Urinary bladder (tissue), 4 donors: Measurements from ENCODE around the gene ADAMTS4. TPM values are rescaled to one million over a fixed set of nuclear protein-coding genes. Genes with fewer than 3 reads are reported as not detected.
"Not testable (repeated sequence)": the region's sequence is repeated elsewhere in the genome, so short reads cannot be mapped to it uniquely, and the experiment has no call there.

ENCODE experiments used
- DNase-seq: peaks from one replicate; pipeline ENCODE4 v3.0.0-alpha.2; 2015; ENCODE audit errors: extremely low spot score
- H3K27ac ChIP-seq: one replicate; pipeline ENCODE4 v1.5.1; 2013; ENCODE audit warnings: low read depth, mild to moderate bottlenecking, moderate library complexity
- H3K36me3 ChIP-seq: one replicate; pipeline ENCODE4 v1.6.1; 2013; ENCODE audit warnings: mild to moderate bottlenecking, moderate library complexity; ENCODE audit not compliant: insufficient read depth
- H3K4me1 ChIP-seq: one replicate; pipeline ENCODE4 v1.6.1; 2013; ENCODE audit warnings: mild to moderate bottlenecking, moderate library complexity; ENCODE audit not compliant: insufficient read depth
- H3K4me3 ChIP-seq: one replicate; pipeline ENCODE4 v1.5.1; 2013; ENCODE audit warnings: low read depth, low read length
- WGBS: extraction: QIAGEN DNeasy Blood & Tissue Kit; methylation state at CpG from one replicate; pipeline ENCODE4 v1.1.7; 2013; 5-methylcytosine and 5-hydroxymethylcytosine counted together
- polyA plus RNA-seq: library from polyadenylated mRNA; stranded (reverse); fragments of 200-250 nt; gene quantifications from one replicate; pipeline ENCODE4 v1.2.3, GENCODE V29; 2013
- total RNA-seq: library from RNA; depleted of rRNA; stranded (reverse); fragments of >200 nt; gene quantifications from one replicate; pipeline ENCODE4 v1.2.3, GENCODE V29; 2014
- donor health status: healthy with polysubstance abuse.
- donor health status: healthy.

Gene ADAMTS4
- total and polyA plus RNA-seq, 2 donors: 4.4 to 19.6 TPM

GRCh38 chr1:161225534-161226319, 26.9 kb upstream of the ADAMTS4 start, which contains the start of gene TOMM40L:
Gene TOMM40L (plus strand): TSS chr1:161226060. CDS start chr1:161226490, 430 bp downstream.
- peak within 1 kb of the TSS; percentile 51 for H3K4me3 ChIP-seq
- peak; percentile 92 for DNase-seq
- no peak within 1 kb of the TSS for H3K27ac ChIP-seq
- 8% methylated on average over 16 of the region's 16 CpGs for WGBS
- H3K4me1 ChIP-seq: no peaks in the 10 kb centered on the region
- H3K36me3 ChIP-seq: no peaks in the 10 kb centered on the region

- no peaks in the 10 kb centered on the region for H3K36me3 ChIP-seq
- no peak overlapping the region for H3K27ac ChIP-seq
- WGBS: 61% methylated on average over 7 of the region's 7 CpGs
- DNase-seq: no peak
- H3K4me3 ChIP-seq: no peak overlapping the region
- no peaks in the 10 kb centered on the region for H3K4me1 ChIP-seq
These were observed 26.3 kb upstream of the ADAMTS4 start for GRCh38 chr1:161225178-161225533.

GRCh38 chr1:161224695-161225087, 25.8 kb upstream of the ADAMTS4 start:
- not testable (repeated sequence) for DNase-seq

GRCh38 chr1:161223805-161224694, 25.2 kb upstream of the ADAMTS4 start:
- no peak for DNase-seq
- 88% methylated on average over 7 of the region's 7 CpGs for WGBS
- Histone ChIP-seq H3K36me3 (no peaks in the 10 kb centered on the region), H3K27ac (no peak overlapping the region), H3K4me1 (no peaks in the 10 kb centered on the region), H3K4me3 (no peak overlapping the region)

More at GRCh38 chr1:161224695-161225087, 25.8 kb upstream of the ADAMTS4 start:
- WGBS: 87% methylated on average over 13 of the region's 13 CpGs
- not testable (repeated sequence) for H3K4me1 ChIP-seq, H3K27ac ChIP-seq, H3K36me3 ChIP-seq, H3K4me3 ChIP-seq

GRCh38 chr1:161222175-161223019, 23.5 kb upstream of the ADAMTS4 start:
- Histone ChIP-seq H3K4me1 (no peaks in the 10 kb centered on the region), H3K36me3 (no peaks in the 10 kb centered on the region), H3K4me3 (no peak overlapping the region), H3K27ac (no peak overlapping the region)
- 77% methylated on average over 6 of the region's 6 CpGs for WGBS
- DNase-seq: no peak

- 77% methylated on average over 5 of the region's 5 CpGs for WGBS
- Histone ChIP-seq H3K4me1 (no peaks in the 10 kb centered on the region), H3K36me3 (no peaks in the 10 kb centered on the region), H3K27ac (no peak overlapping the region), H3K4me3 (no peak overlapping the region)
- DNase-seq: no peak
These were observed 21.1 kb upstream of the ADAMTS4 start for GRCh38 chr1:161220002-161220401.

GRCh38 chr1:161219078-161219892, 20.4 kb upstream of the ADAMTS4 start:
- DNase-seq: no peak
- H3K4me3 ChIP-seq: no peak overlapping the region
- H3K36me3 ChIP-seq: no peaks in the 10 kb centered on the region
- H3K4me1 ChIP-seq: no peaks in the 10 kb centered on the region
- H3K27ac ChIP-seq: no peak overlapping the region
- WGBS: 82% methylated on average over 5 of the region's 5 CpGs

- no peak for DNase-seq
- Histone ChIP-seq H3K4me3 (no peak overlapping the region), H3K27ac (no peak overlapping the region), H3K36me3 (no peaks in the 10 kb centered on the region), H3K4me1 (no peaks in the 10 kb centered on the region)
- WGBS: 64% methylated on average over 8 of the region's 8 CpGs
These were observed 19.6 kb upstream of the ADAMTS4 start for GRCh38 chr1:161218301-161219077.

- Histone ChIP-seq H3K4me3 (no peak overlapping the region), H3K4me1 (no peaks in the 10 kb centered on the region), H3K36me3 (no peaks in the 10 kb centered on the region), H3K27ac (no peak overlapping the region)
- no peak for DNase-seq
- 58% methylated on average over 6 of the region's 6 CpGs for WGBS
These were observed 19.0 kb upstream of the ADAMTS4 start for GRCh38 chr1:161217831-161218230.

GRCh38 chr1:161216945-161217712, 18.3 kb upstream of the ADAMTS4 start:
- no peaks in the 10 kb centered on the region for H3K36me3 ChIP-seq
- DNase-seq: no peak
- H3K27ac ChIP-seq: no peak overlapping the region
- WGBS: 58% methylated on average over 7 of the region's 7 CpGs
- H3K4me1 ChIP-seq: no peaks in the 10 kb centered on the region
- no peak overlapping the region for H3K4me3 ChIP-seq

GRCh38 chr1:161215076-161215475, 16.2 kb upstream of the ADAMTS4 start, which contains the start of gene FCER1G:
Gene FCER1G (plus strand): TSS chr1:161215295. CDS start chr1:161215322, 27 bp downstream.
- H3K36me3 ChIP-seq: peaks cover 3% of the 10 kb centered on the region
- no peak for DNase-seq
- H3K4me3 ChIP-seq: no peak within 1 kb of the TSS
- H3K4me1 ChIP-seq: no peaks in the 10 kb centered on the region
- H3K27ac ChIP-seq: no peak within 1 kb of the TSS
- WGBS: 78% methylated on average over 10 of the region's 10 CpGs
